HG03175 (cell line): Measurements from ENCODE around the gene UBE2QL1.
A peak's percentile ranks its signal among the peaks of the same experiment; 100 is the strongest.

Experiments
- ATAC-seq: cut with Tn5 transposase; IDR thresholded peaks from one replicate; pipeline ENCODE4 v1.9.1; 2021; ENCODE audit warnings: mild to moderate bottlenecking, moderate library complexity; ENCODE audit not compliant: unreplicated experiment

Gene UBE2QL1

GRCh38 chr5:6448622-6449464 is at the start of gene UBE2QL1:
UBE2QL1 (plus strand) TSS chr5:6448859; CDS start chr5:6448894, 35 bp downstream.
- peak; percentile 58 for ATAC-seq

DNA sequence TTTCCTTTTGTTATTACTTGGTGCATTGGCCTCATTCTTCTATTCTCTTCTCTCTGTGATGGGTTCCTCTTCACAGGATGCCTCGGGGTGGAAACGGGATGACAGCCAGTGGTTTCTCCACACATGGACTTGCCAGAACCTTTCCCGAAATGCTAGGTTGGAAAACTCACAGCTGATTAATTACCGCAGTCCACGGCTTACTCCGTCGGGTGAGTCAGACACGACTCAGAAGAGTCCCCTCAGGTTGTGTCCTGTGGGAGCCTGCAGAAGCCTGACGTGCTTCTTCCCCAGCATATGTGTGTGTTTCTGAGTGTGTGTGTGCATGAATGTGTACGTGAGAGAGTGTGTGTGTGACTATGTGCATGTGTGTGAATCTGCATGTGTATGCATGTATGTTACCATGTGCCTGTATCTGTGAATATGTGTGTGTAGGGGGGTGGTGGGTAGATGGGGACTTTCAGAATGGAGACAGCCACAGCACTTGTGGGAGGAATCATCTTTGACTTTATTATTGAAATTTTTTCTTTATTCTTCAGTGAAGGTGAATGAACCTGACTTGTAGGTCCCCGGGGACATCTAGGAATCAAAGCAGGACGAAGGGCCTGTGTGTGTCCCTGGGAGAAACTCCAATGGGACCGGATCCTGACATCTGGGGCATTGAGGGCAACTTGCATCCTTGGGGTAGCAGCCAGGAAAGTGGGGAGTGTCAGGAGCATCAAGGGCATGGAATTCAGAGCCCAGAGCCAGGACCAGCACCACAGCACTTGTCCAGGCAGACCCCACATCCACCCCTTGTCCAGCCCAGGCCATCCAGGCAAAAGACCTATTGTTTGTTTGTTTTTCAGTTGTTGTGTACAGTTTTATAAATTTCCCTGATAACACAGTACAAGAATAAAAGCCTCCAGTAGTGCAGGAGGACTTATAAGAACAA is 48.4 kb upstream of the UBE2QL1 start:
- no peak for ATAC-seq

- ATAC-seq = no peak
Measured at GRCh38 chr5:6401410-6401809, 47.2 kb upstream of the UBE2QL1 start.

GRCh38 chr5:6402939-6403338 is 45.7 kb upstream of the UBE2QL1 start:
- no peak for ATAC-seq

- ATAC-seq = no peak
Measured at GRCh38 chr5:6403416-6403815, 45.2 kb upstream of the UBE2QL1 start.

- ATAC-seq = no peak
Measured at GRCh38 chr5:6404129-6404528, 44.5 kb upstream of the UBE2QL1 start.

DNA sequence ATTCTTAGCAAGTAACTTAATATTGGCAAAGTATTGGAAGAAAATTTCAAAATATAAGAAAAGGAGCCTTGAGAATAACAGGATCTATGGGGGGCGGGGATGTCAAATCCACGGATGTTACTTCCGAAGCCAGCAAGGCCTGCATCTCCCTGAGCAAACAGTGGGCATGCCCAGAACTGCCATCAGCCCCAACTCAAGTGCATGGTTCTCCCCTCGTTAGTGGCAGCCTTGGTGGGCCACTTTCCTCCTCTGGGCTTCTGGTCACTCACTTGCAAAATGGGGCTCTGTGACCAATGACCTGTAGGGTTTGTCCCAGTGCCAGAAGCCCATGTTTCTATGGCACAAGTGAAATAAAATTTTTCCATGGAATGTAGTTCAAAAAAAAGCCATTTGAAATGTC is 43.1 kb upstream of the UBE2QL1 start:
- no peak for ATAC-seq

DNA sequence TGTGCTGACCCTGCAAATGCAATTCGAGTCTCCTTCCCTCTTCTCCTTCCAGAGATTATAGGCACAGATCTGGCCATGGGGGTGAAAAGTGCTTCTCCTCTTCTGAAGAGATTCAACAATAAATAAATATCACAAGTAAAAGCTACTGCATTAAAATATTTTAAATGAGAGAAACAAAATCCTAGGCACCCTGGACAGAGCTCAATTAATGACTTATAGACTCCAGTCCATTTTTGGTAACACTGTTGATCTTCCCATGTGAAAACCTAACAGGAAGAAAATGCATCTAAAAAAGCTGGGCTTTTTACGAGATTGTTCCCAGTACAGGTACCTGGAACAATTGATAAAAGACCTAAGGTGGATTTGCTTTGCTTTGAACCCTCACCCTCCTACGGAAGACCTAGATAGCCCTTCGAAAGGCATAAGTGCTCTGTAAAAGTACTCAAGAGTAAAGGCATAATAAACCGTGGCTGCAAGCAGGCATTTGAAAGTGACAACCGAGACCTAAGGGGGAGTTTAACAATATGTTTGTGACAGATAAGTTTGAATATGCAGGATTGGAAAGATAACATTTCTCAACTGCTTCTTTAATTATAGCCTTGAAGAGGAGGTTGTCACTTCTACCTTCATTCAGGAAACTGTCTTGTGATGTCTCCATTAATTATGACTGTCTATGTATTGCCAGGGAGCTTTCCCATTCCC is 41.0 kb upstream of the UBE2QL1 start:
- ATAC-seq = no peak

GRCh38 chr5:6408260-6408596 is 40.4 kb upstream of the UBE2QL1 start:
- ATAC-seq = no peak

DNA sequence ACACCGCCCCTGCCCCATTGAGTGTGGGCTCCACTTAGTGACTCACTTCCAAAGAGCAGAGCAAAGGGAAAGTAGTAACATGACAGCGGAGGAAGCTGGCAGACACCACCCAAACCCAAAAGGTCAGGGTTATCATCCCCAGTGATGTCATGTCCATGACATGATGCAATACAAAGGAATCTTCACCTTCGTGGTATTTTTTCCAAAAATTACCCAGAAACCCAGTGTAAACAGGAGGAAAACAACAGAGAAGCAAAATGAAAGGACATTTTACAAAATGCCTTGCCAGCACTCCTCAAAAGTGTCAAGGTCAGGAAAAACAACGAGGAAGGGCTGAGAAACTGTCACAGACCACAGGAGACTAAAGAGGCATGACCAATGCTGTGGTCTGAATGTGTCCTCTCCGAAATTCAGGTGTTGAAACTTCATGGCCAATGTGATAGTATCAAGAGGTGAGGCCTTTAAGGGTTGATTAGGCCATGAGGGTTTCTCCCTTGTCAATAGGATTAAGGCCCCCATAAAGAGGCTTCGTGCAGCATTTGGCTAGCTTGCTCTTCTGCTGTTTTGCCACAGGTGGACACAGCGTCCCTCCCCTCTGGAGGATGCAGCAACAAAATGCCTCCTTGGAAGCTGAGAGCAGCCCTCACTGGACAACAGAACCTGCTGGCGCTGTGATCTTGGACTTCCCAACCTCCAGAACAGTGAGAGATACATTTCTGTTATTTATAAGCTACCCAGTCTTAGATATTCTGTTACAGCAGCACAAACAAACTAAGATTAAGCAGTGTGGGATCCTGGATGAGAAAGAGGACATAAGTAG is 39.8 kb upstream of the UBE2QL1 start:
- no peak for ATAC-seq

GRCh38 chr5:6410421-6410820 is 38.2 kb upstream of the UBE2QL1 start:
- no peak for ATAC-seq

DNA sequence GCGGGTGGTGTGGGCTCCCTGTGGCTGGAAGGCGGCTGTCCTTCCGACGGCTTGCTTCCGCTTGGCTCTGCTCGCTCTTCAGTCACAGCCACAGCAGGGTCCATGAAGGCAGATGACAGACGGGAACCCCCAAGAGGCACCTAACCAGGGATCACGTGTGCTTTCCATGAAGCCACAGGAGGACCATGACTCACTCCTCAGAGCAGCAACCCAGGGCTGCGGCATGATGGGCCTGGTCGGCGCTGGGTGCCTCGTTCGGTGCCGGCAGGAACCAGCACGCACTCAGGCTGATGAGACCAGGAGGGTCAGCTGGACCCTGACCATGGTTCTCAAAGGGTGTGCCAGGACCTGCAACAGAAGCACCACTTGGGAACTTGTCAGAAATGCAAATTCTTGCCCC is 37.5 kb upstream of the UBE2QL1 start:
- no peak for ATAC-seq

DNA sequence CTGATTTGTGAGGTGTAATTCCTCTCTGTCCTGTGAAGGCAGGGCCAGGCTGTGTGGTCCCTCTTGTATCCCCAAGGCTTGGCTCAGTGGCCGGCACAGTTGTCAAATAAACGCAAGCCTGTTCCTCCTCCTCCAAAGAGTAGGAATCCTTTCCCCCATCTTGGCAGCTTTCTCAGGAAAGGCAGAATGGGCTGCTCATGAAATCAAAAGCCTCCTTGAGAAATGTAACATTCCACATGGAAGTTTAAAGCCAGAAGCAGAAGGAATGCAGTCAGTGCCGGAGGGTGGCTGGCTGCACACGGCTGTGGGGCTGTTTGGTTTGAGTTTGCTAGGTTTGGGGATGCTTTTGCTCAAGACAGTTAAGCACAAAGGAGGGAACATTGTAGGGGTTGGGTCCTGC is 35.8 kb upstream of the UBE2QL1 start:
- no peak for ATAC-seq

DNA sequence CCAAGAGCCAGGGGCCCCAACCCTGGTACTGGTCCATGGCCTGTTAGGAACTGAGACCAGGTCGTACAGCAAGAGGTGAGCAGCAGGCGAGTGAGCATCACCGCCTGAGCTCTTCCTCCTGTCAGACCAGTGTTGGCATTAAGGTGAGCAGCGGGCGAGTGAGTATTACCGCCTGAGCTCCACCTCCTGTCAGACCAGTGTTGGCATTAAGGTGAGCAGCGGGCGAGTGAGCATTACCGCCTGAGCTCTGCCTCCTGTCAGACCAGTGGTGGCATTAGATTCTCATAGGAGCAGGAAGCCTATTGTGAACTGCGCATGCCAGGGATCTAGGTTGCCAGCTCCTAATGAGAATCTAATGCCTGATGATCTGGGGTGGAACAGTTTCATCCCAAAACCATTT is 31.0 kb upstream of the UBE2QL1 start:
- no peak for ATAC-seq

- no peak for ATAC-seq
Measured at GRCh38 chr5:6418679-6419276, 29.9 kb upstream of the UBE2QL1 start.

DNA sequence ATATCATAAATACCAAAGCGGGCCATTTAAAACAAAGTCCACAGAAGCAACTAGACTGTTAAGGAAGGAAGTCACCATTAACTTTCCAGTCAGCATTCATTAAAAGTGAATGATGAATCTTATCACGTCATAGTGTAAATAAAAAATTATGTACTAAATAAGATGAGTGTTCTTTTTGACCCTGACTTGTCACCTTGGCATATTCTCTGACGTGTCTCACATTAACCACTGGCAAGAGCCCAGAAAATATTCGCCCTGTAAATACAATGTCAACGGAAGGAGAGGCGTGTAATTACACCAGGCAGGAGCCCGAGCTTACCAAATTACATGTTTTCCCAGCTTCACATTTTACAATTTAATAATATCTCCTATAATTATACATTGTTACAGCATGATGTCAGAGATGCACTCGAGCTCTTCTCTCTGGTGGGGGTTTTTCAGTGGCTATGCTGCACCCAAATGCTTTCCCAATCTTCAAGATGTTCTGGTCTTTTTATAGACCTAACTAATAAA is 29.3 kb upstream of the UBE2QL1 start:
- ATAC-seq = no peak

DNA sequence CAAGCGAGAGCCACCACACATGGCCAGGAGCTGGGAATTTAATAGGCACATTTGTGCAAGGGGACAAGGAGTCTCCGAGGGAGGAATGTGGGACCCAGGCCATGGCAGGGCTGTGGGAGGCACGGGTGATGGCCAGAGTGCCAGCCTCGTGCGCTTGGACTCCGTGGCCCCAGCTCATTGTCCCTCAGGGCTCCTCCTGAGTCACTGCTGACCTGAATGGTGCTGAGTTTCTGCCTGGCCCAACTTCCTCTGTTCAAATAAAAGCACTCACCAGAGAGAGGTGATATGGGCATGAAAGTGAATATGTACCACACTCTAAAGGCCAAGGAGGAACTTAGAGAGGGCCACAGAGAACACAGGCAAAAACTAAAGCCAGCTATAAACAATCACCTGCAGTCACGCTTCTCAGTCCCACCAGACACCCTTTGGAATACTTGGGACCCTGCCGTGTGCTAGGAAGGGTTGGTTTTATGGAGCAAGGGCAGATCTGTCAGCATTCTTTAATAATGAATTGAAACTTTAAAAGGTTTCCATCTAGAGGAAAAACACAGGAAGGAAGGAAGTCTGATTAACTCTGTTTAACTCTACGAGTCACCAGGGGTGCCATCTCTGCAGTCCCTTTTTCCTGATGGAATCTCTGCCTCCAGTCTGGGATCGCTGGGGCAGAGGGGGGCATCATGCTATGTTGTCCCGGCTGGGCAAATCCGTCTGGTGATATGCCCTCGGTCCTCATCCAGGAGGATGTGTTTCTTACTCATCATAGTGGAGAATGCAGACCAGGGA is 25.1 kb upstream of the UBE2QL1 start:
- ATAC-seq = no peak

DNA sequence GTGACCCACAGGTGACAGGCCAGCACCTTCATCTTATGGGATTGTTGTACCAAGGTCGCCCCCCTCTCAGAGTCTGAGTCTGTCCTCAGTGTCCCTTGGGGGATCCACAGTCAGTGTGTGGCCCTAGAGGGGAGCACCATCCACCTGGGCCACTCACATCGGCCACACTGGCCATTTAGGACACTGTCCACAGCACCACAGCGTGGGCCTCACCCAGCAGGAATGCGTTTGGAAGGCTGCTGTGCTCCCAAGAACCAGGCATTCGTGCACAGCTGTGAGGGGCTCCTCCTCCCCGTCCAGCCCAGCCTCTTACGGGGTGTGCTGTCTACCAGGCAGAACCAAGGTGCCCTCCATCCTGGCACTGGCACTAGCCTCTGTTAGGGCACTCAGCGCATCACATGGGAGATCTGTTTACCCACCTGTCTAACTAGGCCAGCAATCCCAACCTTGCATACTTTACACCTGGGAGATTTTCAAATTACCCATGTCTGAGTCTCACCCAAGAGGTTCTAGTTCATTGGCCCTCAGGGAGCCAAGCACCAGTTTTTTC is 24.5 kb upstream of the UBE2QL1 start:
- no peak for ATAC-seq

- ATAC-seq = no peak
Measured at GRCh38 chr5:6424700-6425099, 24.0 kb upstream of the UBE2QL1 start.
